Measurements from ENCODE around the gene GNAO1.

The GNAO1 gene

GRCh38 chr16:56198755-56199114 lies 7.4 kb downstream of the GNAO1 start:
- no peak for FAIRE-seq

- no peak for FAIRE-seq
Observed at GRCh38 chr16:56199164-56199563, 7.9 kb downstream of the GNAO1 start.

GRCh38 chr16:56201030-56201429 lies 9.7 kb downstream of the GNAO1 start:
- no peak for FAIRE-seq

GRCh38 chr16:56202036-56202435 lies 10.7 kb downstream of the GNAO1 start:
- FAIRE-seq, result no peak

GRCh38 chr16:56203052-56203451 lies 11.8 kb downstream of the GNAO1 start:
- no peak for FAIRE-seq

GRCh38 chr16:56204816-56205215 lies 13.5 kb downstream of the GNAO1 start:
- no peak for FAIRE-seq

- no peak for FAIRE-seq
Observed at GRCh38 chr16:56206951-56207350, 15.7 kb downstream of the GNAO1 start.

- no peak for FAIRE-seq
Observed at GRCh38 chr16:56207421-56207820, 16.1 kb downstream of the GNAO1 start.

- no peak for FAIRE-seq
Observed at GRCh38 chr16:56211435-56211981, 20.2 kb downstream of the GNAO1 start.

GRCh38 chr16:56212144-56212543 lies 20.9 kb downstream of the GNAO1 start:
- no peak for FAIRE-seq

- no peak for FAIRE-seq
Observed at GRCh38 chr16:56221995-56222394, 30.7 kb downstream of the GNAO1 start.

GRCh38 chr16:56222474-56222997 lies 31.2 kb downstream of the GNAO1 start:
- no peak for FAIRE-seq

GRCh38 chr16:56225017-56225742 lies 33.9 kb downstream of the GNAO1 start:
- peak; percentile 64 for FAIRE-seq

- no peak for FAIRE-seq
Observed at GRCh38 chr16:56226187-56226586, 34.9 kb downstream of the GNAO1 start.

GRCh38 chr16:56226845-56227525 lies 35.7 kb downstream of the GNAO1 start:
- FAIRE-seq, result no peak

- no peak for FAIRE-seq
Observed at GRCh38 chr16:56227936-56228335, 36.6 kb downstream of the GNAO1 start.

GRCh38 chr16:56228476-56228875 lies 37.2 kb downstream of the GNAO1 start:
- no peak for FAIRE-seq

- no peak for FAIRE-seq
Observed at GRCh38 chr16:56233795-56234566, 42.7 kb downstream of the GNAO1 start.

- FAIRE-seq, result no peak
Observed at GRCh38 chr16:56234737-56235136, 43.4 kb downstream of the GNAO1 start.

GRCh38 chr16:56237451-56237930 lies 46.2 kb downstream of the GNAO1 start:
- no peak for FAIRE-seq

- no peak for FAIRE-seq
Observed at GRCh38 chr16:56238188-56238587, 46.9 kb downstream of the GNAO1 start.

- no peak for FAIRE-seq
Observed at GRCh38 chr16:56241596-56241995, 50.3 kb downstream of the GNAO1 start.

GRCh38 chr16:56242740-56243139 lies 51.5 kb downstream of the GNAO1 start:
- no peak for FAIRE-seq
